HG02981 (cell line): ENCODE data around the gene TSPAN4.
A peak's percentile ranks its signal among the peaks of the same experiment; 100 is the strongest.

Experiments used
- ATAC-seq: cut with Tn5 transposase; IDR thresholded peaks from one replicate; pipeline ENCODE4 v1.9.1; 2021; ENCODE audit warnings: mild to moderate bottlenecking, moderate library complexity; ENCODE audit not compliant: unreplicated experiment

Gene TSPAN4

GRCh38 chr11:803770-804598, 38.7 kb upstream of the TSPAN4 start:
- ATAC-seq = no peak

- ATAC-seq = no peak
Measured at GRCh38 chr11:804599-804964, 38.1 kb upstream of the TSPAN4 start.

GRCh38 chr11:808427-809286, 34.0 kb upstream of the TSPAN4 start:
- ATAC-seq = no peak

GRCh38 chr11:809287-810039, 33.2 kb upstream of the TSPAN4 start, which contains the start of gene RPLP2:
TSS of gene RPLP2 (plus strand) at chr11:809967. CDS start at chr11:810235, 268 bp downstream.
- peak; percentile 70 for ATAC-seq

GRCh38 chr11:810040-810567, 32.5 kb upstream of the TSPAN4 start:
- ATAC-seq = peak; percentile 12

- no peak for ATAC-seq
Measured at GRCh38 chr11:811446-812245, 31.0 kb upstream of the TSPAN4 start.

GRCh38 chr11:812390-812789, 30.3 kb upstream of the TSPAN4 start:
- ATAC-seq = no peak

- no peak for ATAC-seq
Measured at GRCh38 chr11:813072-813455, 29.6 kb upstream of the TSPAN4 start.

GRCh38 chr11:813456-814096, 29.1 kb upstream of the TSPAN4 start:
- no peak for ATAC-seq

GRCh38 chr11:815675-816432, 26.8 kb upstream of the TSPAN4 start:
- no peak for ATAC-seq

- no peak for ATAC-seq
Measured at GRCh38 chr11:816433-816779, 26.2 kb upstream of the TSPAN4 start.

- ATAC-seq = no peak
Measured at GRCh38 chr11:818396-819128, 24.1 kb upstream of the TSPAN4 start, which contains the start of gene PNPLA2. TSS of gene PNPLA2 (plus strand) at chr11:818914. CDS start at chr11:819719, 805 bp downstream.

GRCh38 chr11:819129-819931, 23.3 kb upstream of the TSPAN4 start:
- ATAC-seq = peak; percentile 56

- peak; percentile 63 for ATAC-seq
Measured at GRCh38 chr11:819943-820649, 22.6 kb upstream of the TSPAN4 start.

GRCh38 chr11:820655-821511, 21.8 kb upstream of the TSPAN4 start:
- no peak for ATAC-seq
